T-helper 2 cell treated with Interferon-gamma antibody and Interleukin-4, amounts not matched to agents 5 μg/mL and 100 μg/mL, for 36 hours (primary cell): ENCODE data around the gene KCNIP4.

Source experiments
- DNase-seq: peaks from one replicate; pipeline ENCODE4 v3.0.0; 2021; ENCODE audit warnings: low spot score
- H3K27ac Mint-ChIP-seq: one replicate; pipeline ENCODE4 v1.8.0; 2021; ENCODE audit warnings: mild to moderate bottlenecking, mixed read lengths
- H3K27me3 Mint-ChIP-seq: one replicate; pipeline ENCODE4 v1.8.0; 2021; ENCODE audit warnings: low read depth, mixed read lengths
- H3K36me3 Mint-ChIP-seq: one replicate; pipeline ENCODE4 v1.8.0; 2021; ENCODE audit warnings: low read depth, mixed read lengths
- H3K4me1 Mint-ChIP-seq: one replicate; pipeline ENCODE4 v1.8.0; 2021; ENCODE audit warnings: low read depth, mixed read lengths
- H3K4me3 Mint-ChIP-seq: one replicate; pipeline ENCODE4 v1.8.0; 2022; ENCODE audit warnings: mild to moderate bottlenecking, moderate library complexity, mixed read lengths
- H3K9me3 Mint-ChIP-seq: one replicate; pipeline ENCODE4 v1.8.0; 2021; ENCODE audit warnings: mixed read lengths

Gene KCNIP4

GRCh38 chr4:20878806-20879205 is 1069.8 kb downstream of the KCNIP4 start:
- no peaks in the 10 kb centered on the region for H3K27me3 Mint-ChIP-seq
- H3K36me3 Mint-ChIP-seq = no peaks in the 10 kb centered on the region
- no peak overlapping the region for H3K4me3 Mint-ChIP-seq
- no peaks in the 10 kb centered on the region for H3K4me1 Mint-ChIP-seq
- no peak overlapping the region for H3K27ac Mint-ChIP-seq
- H3K9me3 Mint-ChIP-seq = peaks cover 19% of the 10 kb centered on the region
- DNase-seq = no peak

GRCh38 chr4:20870436-20870835 is 1078.1 kb downstream of the KCNIP4 start:
- Mint-ChIP-seq H3K4me1 (no peaks in the 10 kb centered on the region), H3K36me3 (no peaks in the 10 kb centered on the region), H3K4me3 (no peak overlapping the region), H3K27ac (no peak overlapping the region), H3K27me3 (no peaks in the 10 kb centered on the region), H3K9me3 (no peaks in the 10 kb centered on the region)
- no peak for DNase-seq

- no peaks in the 10 kb centered on the region for H3K27me3 Mint-ChIP-seq
- no peaks in the 10 kb centered on the region for H3K4me1 Mint-ChIP-seq
- no peak overlapping the region for H3K27ac Mint-ChIP-seq
- no peak overlapping the region for H3K4me3 Mint-ChIP-seq
- no peak for DNase-seq
- no peaks in the 10 kb centered on the region for H3K36me3 Mint-ChIP-seq
- peaks cover 5% of the 10 kb centered on the region for H3K9me3 Mint-ChIP-seq
Observed at GRCh38 chr4:20868108-20868507, 1080.5 kb downstream of the KCNIP4 start.

GRCh38 chr4:20860878-20861277 is 1087.7 kb downstream of the KCNIP4 start:
- Mint-ChIP-seq H3K27me3 (no peaks in the 10 kb centered on the region), H3K4me3 (no peak overlapping the region), H3K9me3 (peaks cover 18% of the 10 kb centered on the region), H3K36me3 (no peaks in the 10 kb centered on the region), H3K4me1 (no peaks in the 10 kb centered on the region), H3K27ac (no peak overlapping the region)
- DNase-seq = no peak

- Mint-ChIP-seq H3K4me3 (no peak overlapping the region), H3K4me1 (no peaks in the 10 kb centered on the region), H3K36me3 (no peaks in the 10 kb centered on the region), H3K9me3 (peaks cover 18% of the 10 kb centered on the region), H3K27ac (no peak overlapping the region), H3K27me3 (no peaks in the 10 kb centered on the region)
- DNase-seq = no peak
Observed at GRCh38 chr4:20859097-20859781, 1089.3 kb downstream of the KCNIP4 start.

GRCh38 chr4:20857081-20857480 is 1091.5 kb downstream of the KCNIP4 start:
- H3K27ac Mint-ChIP-seq = no peak overlapping the region
- H3K9me3 Mint-ChIP-seq = peaks cover 11% of the 10 kb centered on the region
- H3K27me3 Mint-ChIP-seq = no peaks in the 10 kb centered on the region
- no peaks in the 10 kb centered on the region for H3K36me3 Mint-ChIP-seq
- H3K4me3 Mint-ChIP-seq = no peak overlapping the region
- H3K4me1 Mint-ChIP-seq = no peaks in the 10 kb centered on the region
- DNase-seq = no peak

GRCh38 chr4:20847124-20847747 is 1101.3 kb downstream of the KCNIP4 start:
- Mint-ChIP-seq H3K4me3 (no peak overlapping the region), H3K9me3 (peaks cover 23% of the 10 kb centered on the region), H3K27ac (no peak overlapping the region), H3K36me3 (no peaks in the 10 kb centered on the region), H3K4me1 (no peaks in the 10 kb centered on the region), H3K27me3 (no peaks in the 10 kb centered on the region)
- DNase-seq = no peak

GRCh38 chr4:20844311-20844710 is 1104.3 kb downstream of the KCNIP4 start:
- no peak overlapping the region for H3K27ac Mint-ChIP-seq
- no peaks in the 10 kb centered on the region for H3K36me3 Mint-ChIP-seq

GRCh38 chr4:20840648-20841190 is 1107.9 kb downstream of the KCNIP4 start:
- Mint-ChIP-seq H3K4me1 (no peaks in the 10 kb centered on the region), H3K4me3 (no peak overlapping the region), H3K27ac (no peak overlapping the region), H3K27me3 (no peaks in the 10 kb centered on the region), H3K9me3 (peaks cover 24% of the 10 kb centered on the region), H3K36me3 (no peaks in the 10 kb centered on the region)
- no peak for DNase-seq

More at GRCh38 chr4:20844311-20844710, 1104.3 kb downstream of the KCNIP4 start:
- Mint-ChIP-seq H3K4me3 (no peak overlapping the region), H3K27me3 (no peaks in the 10 kb centered on the region), H3K9me3 (peaks cover 26% of the 10 kb centered on the region), H3K4me1 (no peaks in the 10 kb centered on the region)
- DNase-seq = no peak

- no peaks in the 10 kb centered on the region for H3K36me3 Mint-ChIP-seq
- no peak for DNase-seq
- H3K27me3 Mint-ChIP-seq = no peaks in the 10 kb centered on the region
- no peak overlapping the region for H3K27ac Mint-ChIP-seq
- H3K4me3 Mint-ChIP-seq = no peak overlapping the region
- H3K4me1 Mint-ChIP-seq = no peaks in the 10 kb centered on the region
- H3K9me3 Mint-ChIP-seq = peaks cover 20% of the 10 kb centered on the region
Observed at GRCh38 chr4:20839957-20840356, 1108.6 kb downstream of the KCNIP4 start.

GRCh38 chr4:20838476-20838875 is 1110.1 kb downstream of the KCNIP4 start:
- DNase-seq = no peak
- no peaks in the 10 kb centered on the region for H3K36me3 Mint-ChIP-seq
- no peak overlapping the region for H3K27ac Mint-ChIP-seq
- no peaks in the 10 kb centered on the region for H3K4me1 Mint-ChIP-seq
- no peak overlapping the region for H3K4me3 Mint-ChIP-seq
- peaks cover 16% of the 10 kb centered on the region for H3K9me3 Mint-ChIP-seq
- no peaks in the 10 kb centered on the region for H3K27me3 Mint-ChIP-seq

- no peaks in the 10 kb centered on the region for H3K36me3 Mint-ChIP-seq
- no peak overlapping the region for H3K27ac Mint-ChIP-seq
- no peak for DNase-seq
- no peak overlapping the region for H3K4me3 Mint-ChIP-seq
- H3K4me1 Mint-ChIP-seq = no peaks in the 10 kb centered on the region
- H3K27me3 Mint-ChIP-seq = no peaks in the 10 kb centered on the region
- H3K9me3 Mint-ChIP-seq = peaks cover 3% of the 10 kb centered on the region
Observed at GRCh38 chr4:20832826-20833225, 1115.7 kb downstream of the KCNIP4 start.

- Mint-ChIP-seq H3K9me3 (peaks cover 3% of the 10 kb centered on the region), H3K4me1 (no peaks in the 10 kb centered on the region), H3K27me3 (no peaks in the 10 kb centered on the region), H3K4me3 (no peak overlapping the region), H3K27ac (no peak overlapping the region), H3K36me3 (no peaks in the 10 kb centered on the region)
- no peak for DNase-seq
Observed at GRCh38 chr4:20831746-20832145, 1116.8 kb downstream of the KCNIP4 start.

- Mint-ChIP-seq H3K4me1 (no peaks in the 10 kb centered on the region), H3K27me3 (no peaks in the 10 kb centered on the region), H3K9me3 (peaks cover 6% of the 10 kb centered on the region), H3K27ac (no peak overlapping the region), H3K4me3 (no peak overlapping the region), H3K36me3 (no peaks in the 10 kb centered on the region)
- no peak for DNase-seq
Observed at GRCh38 chr4:20829617-20830357, 1118.8 kb downstream of the KCNIP4 start.
